ENCODE measurements around the gene POLN. TPM values are rescaled to one million over a fixed set of nuclear protein-coding genes. Genes with fewer than 3 reads are reported as not detected.

The POLN gene
- total RNA-seq, 1 donor from 2014 or later, result 2.2 TPM

DNA sequence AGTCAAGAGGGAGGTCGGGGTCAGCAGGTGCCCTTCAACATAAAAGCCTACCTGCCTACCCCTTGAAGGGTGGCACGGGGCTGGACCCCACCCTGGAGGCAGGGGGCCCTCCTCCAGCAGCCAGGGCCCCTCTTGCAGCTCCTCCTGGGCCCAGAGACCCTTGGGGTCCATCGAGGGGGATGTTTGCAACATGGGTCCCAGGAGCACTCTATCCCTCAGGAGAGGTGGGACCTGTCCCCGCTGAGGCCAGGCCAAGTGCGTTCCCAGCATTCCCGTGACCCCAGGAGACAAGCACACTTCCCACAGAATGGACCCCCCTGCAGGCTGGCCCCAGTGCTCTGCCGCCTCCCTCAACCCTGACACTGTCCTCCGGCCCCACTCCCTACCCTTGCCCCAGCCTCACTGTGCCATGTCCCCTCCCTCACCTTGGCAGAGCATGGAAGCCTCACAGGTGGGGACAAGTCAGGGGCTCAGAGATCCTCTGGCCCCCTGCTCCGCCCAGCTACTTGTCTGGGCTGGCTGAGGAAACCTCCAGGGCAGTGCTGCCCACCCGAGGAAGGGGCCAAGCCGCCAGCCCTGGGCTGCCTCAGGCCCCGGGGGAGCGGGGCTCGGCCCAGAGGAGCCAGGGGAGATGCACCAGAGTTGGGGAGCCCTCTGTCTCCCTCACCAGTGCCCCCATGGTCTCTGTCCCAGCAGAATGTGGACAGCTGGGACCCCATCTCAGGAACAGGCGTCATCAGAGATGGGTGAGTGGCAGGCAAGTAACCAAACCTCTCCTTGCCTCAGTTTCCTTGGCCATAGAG, 17.8 kb upstream of the POLN start:
- H3K27ac ChIP-seq, result peak overlapping the region; percentile 87
- intact Hi-C loops (cut with DNase I), result no loop called here
- DNase-seq, result peak; percentile 34
- no peaks in the 10 kb centered on the region for H3K9me3 ChIP-seq
- H3K27me3 ChIP-seq (ENCODE audit: low read depth), result no peaks in the 10 kb centered on the region
- TF ChIP-seq CTCF (IDR thresholded peaks at IDR 0.05), result no peak
- peaks cover 71% of the 10 kb centered on the region for H3K4me1 ChIP-seq
- H3K36me3 ChIP-seq, result peaks cover 29% of the 10 kb centered on the region
- peak overlapping the region; percentile 98 for H3K4me3 ChIP-seq
- ATAC-seq, result no peak

DNA sequence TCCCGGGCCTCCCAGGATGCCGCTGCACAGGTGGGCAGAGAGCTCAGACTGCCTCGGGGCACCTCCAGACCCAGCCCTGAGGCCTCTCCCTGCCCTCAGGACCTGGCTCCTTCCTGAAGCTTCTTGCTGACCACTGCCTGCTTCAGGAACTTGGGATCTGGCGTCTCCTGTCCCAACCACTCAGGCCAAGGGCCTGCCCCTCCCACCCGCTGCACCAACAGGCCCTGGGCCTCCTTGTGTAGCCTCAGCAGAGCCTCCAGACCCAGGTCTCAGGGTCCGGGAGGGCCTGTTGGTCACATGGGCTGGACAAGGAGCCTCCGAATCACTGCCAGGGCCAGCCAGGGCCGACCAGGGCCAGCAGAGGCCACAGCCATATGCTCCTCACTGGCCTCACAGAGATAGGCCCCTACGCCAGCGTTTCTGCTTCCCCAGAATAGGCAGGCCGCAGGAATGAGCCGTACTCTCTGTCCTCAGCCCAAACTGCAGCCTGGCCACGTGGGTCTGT, 17.2 kb upstream of the POLN start:
- no peak for ATAC-seq
- peak; percentile 44 for DNase-seq
- TF ChIP-seq CTCF (IDR thresholded peaks at IDR 0.05), result no peak
- Histone ChIP-seq H3K4me3 (peak overlapping the region; percentile 98), H3K27ac (peak overlapping the region; percentile 87), H3K9me3 (no peaks in the 10 kb centered on the region), H3K4me1 (peaks cover 71% of the 10 kb centered on the region), H3K36me3 (peaks cover 35% of the 10 kb centered on the region), H3K27me3 (ENCODE audit: low read depth) (no peaks in the 10 kb centered on the region)
- intact Hi-C loops (cut with DNase I), result no loop called here

DNA sequence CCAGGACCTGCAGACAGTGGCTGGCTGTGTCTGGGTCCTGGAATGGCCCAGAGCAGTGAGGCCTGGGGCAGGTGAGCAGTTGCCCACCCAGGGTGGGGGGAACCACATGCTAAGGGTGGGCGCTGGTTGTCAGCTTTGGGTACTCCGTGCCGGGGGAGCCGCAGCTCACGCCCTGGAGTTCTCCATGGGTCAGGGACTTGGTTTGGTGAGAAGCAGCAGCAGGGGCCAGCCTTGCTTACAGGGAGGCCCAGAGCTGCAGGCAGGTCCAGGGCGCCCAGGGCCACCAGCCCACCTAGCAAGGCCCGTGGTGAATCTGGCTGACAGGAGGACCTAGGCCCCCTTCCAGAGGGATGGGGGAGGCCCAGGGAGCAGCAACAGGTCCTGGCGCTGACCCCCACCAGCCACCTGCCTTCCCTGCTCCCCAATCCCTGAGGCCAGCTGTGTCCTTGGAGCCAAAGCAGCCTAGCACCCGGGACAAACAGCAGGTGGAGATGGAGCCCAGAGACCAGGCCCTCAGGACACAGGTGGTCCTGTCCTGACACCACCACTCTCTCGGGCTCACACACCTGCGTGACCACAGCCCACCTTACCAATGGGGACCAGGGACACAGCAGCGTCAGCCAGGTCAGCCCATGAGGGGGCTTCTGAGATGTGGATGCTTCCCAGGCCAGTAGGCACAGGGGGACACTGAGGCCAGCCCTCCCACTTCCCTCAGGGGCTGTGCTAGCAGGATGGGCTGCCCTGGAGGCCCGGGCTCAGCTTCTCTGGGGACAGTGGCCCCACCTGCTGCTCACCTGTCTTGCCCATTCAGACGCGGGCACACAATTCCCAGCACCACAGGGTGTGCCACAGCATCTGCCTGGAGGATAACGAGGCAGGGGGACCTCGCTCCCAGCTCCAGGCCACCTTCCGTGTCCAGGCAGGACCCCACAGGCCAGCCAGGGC, 16.4 kb upstream of the POLN start:
- H3K36me3 ChIP-seq, result peaks cover 42% of the 10 kb centered on the region
- DNase-seq (peak; percentile 43), ATAC-seq (no peak)
- H3K4me1 ChIP-seq, result peaks cover 67% of the 10 kb centered on the region
- H3K27me3 ChIP-seq (ENCODE audit: low read depth), result no peaks in the 10 kb centered on the region
- no peaks in the 10 kb centered on the region for H3K9me3 ChIP-seq
- TF ChIP-seq CTCF (IDR thresholded peaks at IDR 0.05), result no peak
- peak overlapping the region; percentile 98 for H3K4me3 ChIP-seq
- intact Hi-C loops (cut with DNase I), result no loop called here
- peak overlapping the region; percentile 87 for H3K27ac ChIP-seq

- TF ChIP-seq CTCF (IDR thresholded peaks at IDR 0.05), result no peak
- H3K9me3 ChIP-seq, result no peaks in the 10 kb centered on the region
- peaks cover 50% of the 10 kb centered on the region for H3K36me3 ChIP-seq
- peak; percentile 39 for DNase-seq
- H3K27ac ChIP-seq, result peak overlapping the region; percentile 87
- peak overlapping the region; percentile 17 for H3K4me3 ChIP-seq
- ATAC-seq, result no peak
- intact Hi-C loops (cut with DNase I), result no loop called here
- no peaks in the 10 kb centered on the region for H3K27me3 ChIP-seq (ENCODE audit: low read depth)
- peaks cover 60% of the 10 kb centered on the region for H3K4me1 ChIP-seq
Measured at GRCh38 chr4:2257361-2258081, 15.6 kb upstream of the POLN start.

DNA sequence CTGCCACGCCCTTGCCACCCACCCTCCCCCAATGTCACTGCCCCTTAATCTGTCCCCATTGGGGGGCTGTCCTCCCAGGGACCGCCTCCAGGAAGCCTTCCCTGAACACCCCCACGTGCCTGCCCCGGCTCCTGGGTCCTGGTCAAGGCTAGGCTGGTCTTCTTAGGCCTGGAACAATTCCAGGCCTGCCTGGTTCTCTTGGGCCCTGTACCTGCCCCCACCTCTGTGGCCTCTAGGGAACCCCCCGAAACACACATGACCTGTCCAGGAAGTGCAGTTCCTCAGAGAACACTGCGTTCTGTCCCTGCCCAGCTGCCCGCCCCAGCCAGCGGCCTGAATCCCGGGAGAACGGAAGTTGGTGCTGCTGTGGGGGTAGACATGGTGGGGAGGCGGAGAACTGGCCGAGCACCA, 14.9 kb upstream of the POLN start:
- H3K27me3 ChIP-seq (ENCODE audit: low read depth), result no peaks in the 10 kb centered on the region
- H3K4me3 ChIP-seq, result peak overlapping the region; percentile 20
- ATAC-seq, result peak; percentile 28 to 43
- DNase-seq, result peak; percentile 65
- no peaks in the 10 kb centered on the region for H3K9me3 ChIP-seq
- peak overlapping the region; percentile 87 for H3K27ac ChIP-seq
- H3K4me1 ChIP-seq, result peaks cover 60% of the 10 kb centered on the region
- no peak for TF ChIP-seq CTCF (IDR thresholded peaks at IDR 0.05)
- intact Hi-C loops (cut with DNase I), result no loop called here
- peaks cover 58% of the 10 kb centered on the region for H3K36me3 ChIP-seq
